SK-N-SH treated with all-trans-retinoic acid at 6 μM for 48 hours (cell line): ENCODE results near the gene UBASH3B.

ENCODE experiments used
- ATAC-seq: fragments of 200-7000 bp; cut with Tn5 transposase; 3 replicates; pipeline ENCODE4 v1.9.1; 2020; ENCODE audit warnings: mild to moderate bottlenecking, moderate library complexity
- ARNTL ChIP-seq: fragments of 450-650 bp; formaldehyde crosslinking; IDR thresholded peaks from 2 replicates; pipeline ENCODE4 v1.5.0; 2020; ENCODE audit warnings: low read depth, mild to moderate bottlenecking, moderate library complexity, borderline replicate concordance
- BACH2 ChIP-seq: fragments of 250-450 bp; sonication (Bioruptor Pico); IDR thresholded peaks from 2 replicates; pipeline ENCODE4 v1.9.0; 2021; ENCODE audit warnings: mild to moderate bottlenecking, borderline replicate concordance
- CSDC2 ChIP-seq: fragments of 250-450 bp; sonication (Bioruptor Pico); IDR thresholded peaks from 2 replicates; pipeline ENCODE4 v1.5.0; 2020; ENCODE audit warnings: mild to moderate bottlenecking, moderate library complexity
- ESRRG ChIP-seq: fragments of 250-450 bp; sonication (Bioruptor Pico); IDR thresholded peaks from 2 replicates; pipeline ENCODE4 v1.6.1; 2021; ENCODE audit warnings: mild to moderate bottlenecking
- GLIS3 ChIP-seq: fragments of 250-450 bp; sonication (Bioruptor Pico); IDR thresholded peaks from 2 replicates; pipeline ENCODE4 v1.5.0; 2020; ENCODE audit warnings: mild to moderate bottlenecking, moderate library complexity
- ISL1 ChIP-seq: fragments of 250-450 bp; sonication (Bioruptor Pico); IDR thresholded peaks from 2 replicates; pipeline ENCODE4 v2.1.2; 2022; ENCODE audit warnings: mild to moderate bottlenecking, moderate library complexity
- OSR1 ChIP-seq: fragments of 250-450 bp; sonication (Bioruptor Pico); IDR thresholded peaks from 2 replicates; pipeline ENCODE4 v1.8.0; 2022; ENCODE audit warnings: moderate library complexity, mild to moderate bottlenecking, inconsistent platforms
- PPARA ChIP-seq: fragments of 250-450 bp; sonication (Bioruptor Pico); IDR thresholded peaks from 2 replicates; pipeline ENCODE4 v1.5.0; 2020; ENCODE audit warnings: mild to moderate bottlenecking, borderline replicate concordance
- RARB ChIP-seq: fragments of 250-450 bp; sonication (Bioruptor Pico); IDR thresholded peaks from 2 replicates; pipeline ENCODE4 v1.8.0; 2021; ENCODE audit warnings: mild to moderate bottlenecking, moderate library complexity
- TCF4 ChIP-seq: fragments of 250-450 bp; sonication (Bioruptor Pico); IDR thresholded peaks from 2 replicates; pipeline ENCODE4 v1.8.0; 2021; ENCODE audit warnings: mild to moderate bottlenecking, moderate library complexity, borderline replicate concordance
- ZC3H10 ChIP-seq: fragments of 250-450 bp; sonication (Bioruptor Pico); IDR thresholded peaks from 2 replicates; pipeline ENCODE4 v1.5.1; 2021; ENCODE audit warnings: mild to moderate bottlenecking, moderate library complexity
- ZFP3 ChIP-seq: fragments of 250-450 bp; sonication (Bioruptor Pico); IDR thresholded peaks from 2 replicates; pipeline ENCODE4 v1.5.0; 2020; ENCODE audit warnings: mild to moderate bottlenecking, moderate library complexity
- ZFP30 ChIP-seq: fragments of 450-650 bp; formaldehyde crosslinking; IDR thresholded peaks from 2 replicates; pipeline ENCODE4 v1.5.0; 2022; ENCODE audit warnings: mild to moderate bottlenecking, moderate library complexity
- ZNF565 ChIP-seq: fragments of 450-650 bp; formaldehyde crosslinking; conservative IDR thresholded peaks from 2 replicates; pipeline ENCODE4 v1.5.0; 2020; ENCODE audit warnings: low read depth, mild to moderate bottlenecking, moderate library complexity
- ZNF70 ChIP-seq: fragments of 450-650 bp; formaldehyde crosslinking; IDR thresholded peaks from 2 replicates; pipeline ENCODE4 v1.5.0; 2020; ENCODE audit warnings: mild to moderate bottlenecking, moderate library complexity
- ZNF8 ChIP-seq: fragments of 450-650 bp; formaldehyde crosslinking; IDR thresholded peaks from 2 replicates; pipeline ENCODE4 v1.5.0; 2020; ENCODE audit warnings: mild to moderate bottlenecking, moderate library complexity
- TF ChIP-seq, protein P1 (sequence below): fragments of 250-450 bp; sonication (Bioruptor Pico); IDR thresholded peaks from 2 replicates; pipeline ENCODE4 v1.5.1; 2021; ENCODE audit warnings: mild to moderate bottlenecking, moderate library complexity
- TF ChIP-seq, protein P2 (sequence below): fragments of 250-450 bp; sonication (Bioruptor Pico); IDR thresholded peaks from 2 replicates; pipeline ENCODE4 v1.5.0; 2020; ENCODE audit warnings: mild to moderate bottlenecking, moderate library complexity
- TF ChIP-seq, protein P3 (sequence below): fragments of 250-450 bp; sonication (Bioruptor Pico); IDR thresholded peaks from 2 replicates; pipeline ENCODE4 v1.8.0; 2020; ENCODE audit warnings: mild to moderate bottlenecking, moderate library complexity, borderline replicate concordance
- TF ChIP-seq, protein P4 (sequence below): fragments of 250-450 bp; sonication (Bioruptor Pico); IDR thresholded peaks from 2 replicates; pipeline ENCODE4 v1.8.0; 2021; ENCODE audit warnings: low read depth, mild to moderate bottlenecking, moderate library complexity, borderline replicate concordance
- TF ChIP-seq, protein P5 (sequence below): fragments of 250-450 bp; sonication (Bioruptor Pico); IDR thresholded peaks from 2 replicates; pipeline ENCODE4 v1.5.1; 2020; ENCODE audit warnings: low read depth, mild to moderate bottlenecking, moderate library complexity

The UBASH3B gene

DNA sequence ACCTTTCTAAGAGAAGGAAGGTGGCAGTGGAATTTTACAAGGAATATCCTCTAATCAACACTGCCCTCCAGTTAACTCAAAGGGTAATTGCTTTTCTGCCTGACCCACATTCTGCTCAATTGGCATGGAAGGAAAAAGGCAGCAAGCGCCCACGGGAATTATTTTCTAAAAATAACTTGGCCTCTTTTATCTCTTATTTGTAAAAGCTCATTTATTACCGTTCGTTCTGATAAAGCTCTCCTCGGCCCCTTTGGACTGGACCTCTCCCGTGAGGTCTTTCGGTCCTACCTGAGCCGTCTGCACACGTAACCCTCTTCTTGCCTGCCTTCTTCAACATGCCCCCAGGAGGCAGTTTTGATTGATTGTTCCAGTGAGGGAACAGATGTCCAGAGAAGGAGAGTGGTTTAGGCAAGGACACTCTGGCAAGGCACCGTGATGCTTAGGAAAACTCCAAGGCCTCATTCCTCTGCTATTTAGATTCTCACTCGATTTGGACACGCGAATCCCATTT lies 129.6 kb downstream of the UBASH3B start:
- no peak; the same call in 2 of the 3 replicates for ATAC-seq
- TF ChIP-seq ZC3H10 (CRISPR knock-in tag) = no peak
- TF ChIP-seq GLIS3 (CRISPR knock-in tag) = no peak
- no peak for TF ChIP-seq ZNF565
- TF ChIP-seq, protein P1, sequence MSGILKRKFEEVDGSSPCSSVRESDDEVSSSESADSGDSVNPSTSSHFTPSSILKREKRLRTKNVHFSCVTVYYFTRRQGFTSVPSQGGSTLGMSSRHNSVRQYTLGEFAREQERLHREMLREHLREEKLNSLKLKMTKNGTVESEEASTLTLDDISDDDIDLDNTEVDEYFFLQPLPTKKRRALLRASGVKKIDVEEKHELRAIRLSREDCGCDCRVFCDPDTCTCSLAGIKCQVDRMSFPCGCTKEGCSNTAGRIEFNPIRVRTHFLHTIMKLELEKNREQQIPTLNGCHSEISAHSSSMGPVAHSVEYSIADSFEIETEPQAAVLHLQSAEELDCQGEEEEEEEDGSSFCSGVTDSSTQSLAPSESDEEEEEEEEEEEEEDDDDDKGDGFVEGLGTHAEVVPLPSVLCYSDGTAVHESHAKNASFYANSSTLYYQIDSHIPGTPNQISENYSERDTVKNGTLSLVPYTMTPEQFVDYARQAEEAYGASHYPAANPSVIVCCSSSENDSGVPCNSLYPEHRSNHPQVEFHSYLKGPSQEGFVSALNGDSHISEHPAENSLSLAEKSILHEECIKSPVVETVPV (CRISPR knock-in tag) = no peak
- TF ChIP-seq, protein P2, sequence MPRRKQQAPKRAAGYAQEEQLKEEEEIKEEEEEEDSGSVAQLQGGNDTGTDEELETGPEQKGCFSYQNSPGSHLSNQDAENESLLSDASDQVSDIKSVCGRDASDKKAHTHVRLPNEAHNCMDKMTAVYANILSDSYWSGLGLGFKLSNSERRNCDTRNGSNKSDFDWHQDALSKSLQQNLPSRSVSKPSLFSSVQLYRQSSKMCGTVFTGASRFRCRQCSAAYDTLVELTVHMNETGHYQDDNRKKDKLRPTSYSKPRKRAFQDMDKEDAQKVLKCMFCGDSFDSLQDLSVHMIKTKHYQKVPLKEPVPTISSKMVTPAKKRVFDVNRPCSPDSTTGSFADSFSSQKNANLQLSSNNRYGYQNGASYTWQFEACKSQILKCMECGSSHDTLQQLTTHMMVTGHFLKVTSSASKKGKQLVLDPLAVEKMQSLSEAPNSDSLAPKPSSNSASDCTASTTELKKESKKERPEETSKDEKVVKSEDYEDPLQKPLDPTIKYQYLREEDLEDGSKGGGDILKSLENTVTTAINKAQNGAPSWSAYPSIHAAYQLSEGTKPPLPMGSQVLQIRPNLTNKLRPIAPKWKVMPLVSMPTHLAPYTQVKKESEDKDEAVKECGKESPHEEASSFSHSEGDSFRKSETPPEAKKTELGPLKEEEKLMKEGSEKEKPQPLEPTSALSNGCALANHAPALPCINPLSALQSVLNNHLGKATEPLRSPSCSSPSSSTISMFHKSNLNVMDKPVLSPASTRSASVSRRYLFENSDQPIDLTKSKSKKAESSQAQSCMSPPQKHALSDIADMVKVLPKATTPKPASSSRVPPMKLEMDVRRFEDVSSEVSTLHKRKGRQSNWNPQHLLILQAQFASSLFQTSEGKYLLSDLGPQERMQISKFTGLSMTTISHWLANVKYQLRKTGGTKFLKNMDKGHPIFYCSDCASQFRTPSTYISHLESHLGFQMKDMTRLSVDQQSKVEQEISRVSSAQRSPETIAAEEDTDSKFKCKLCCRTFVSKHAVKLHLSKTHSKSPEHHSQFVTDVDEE = no peak
- no peak for TF ChIP-seq ZNF70 (CRISPR knock-in tag)
- TF ChIP-seq ESRRG (CRISPR knock-in tag) = no peak
- TF ChIP-seq, protein P3, sequence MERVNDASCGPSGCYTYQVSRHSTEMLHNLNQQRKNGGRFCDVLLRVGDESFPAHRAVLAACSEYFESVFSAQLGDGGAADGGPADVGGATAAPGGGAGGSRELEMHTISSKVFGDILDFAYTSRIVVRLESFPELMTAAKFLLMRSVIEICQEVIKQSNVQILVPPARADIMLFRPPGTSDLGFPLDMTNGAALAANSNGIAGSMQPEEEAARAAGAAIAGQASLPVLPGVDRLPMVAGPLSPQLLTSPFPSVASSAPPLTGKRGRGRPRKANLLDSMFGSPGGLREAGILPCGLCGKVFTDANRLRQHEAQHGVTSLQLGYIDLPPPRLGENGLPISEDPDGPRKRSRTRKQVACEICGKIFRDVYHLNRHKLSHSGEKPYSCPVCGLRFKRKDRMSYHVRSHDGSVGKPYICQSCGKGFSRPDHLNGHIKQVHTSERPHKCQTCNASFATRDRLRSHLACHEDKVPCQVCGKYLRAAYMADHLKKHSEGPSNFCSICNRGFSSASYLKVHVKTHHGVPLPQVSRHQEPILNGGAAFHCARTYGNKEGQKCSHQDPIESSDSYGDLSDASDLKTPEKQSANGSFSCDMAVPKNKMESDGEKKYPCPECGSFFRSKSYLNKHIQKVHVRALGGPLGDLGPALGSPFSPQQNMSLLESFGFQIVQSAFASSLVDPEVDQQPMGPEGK (CRISPR knock-in tag) = no peak
- no peak for TF ChIP-seq RARB (CRISPR knock-in tag)
- no peak for TF ChIP-seq BACH2 (CRISPR knock-in tag)
- TF ChIP-seq, protein P4, sequence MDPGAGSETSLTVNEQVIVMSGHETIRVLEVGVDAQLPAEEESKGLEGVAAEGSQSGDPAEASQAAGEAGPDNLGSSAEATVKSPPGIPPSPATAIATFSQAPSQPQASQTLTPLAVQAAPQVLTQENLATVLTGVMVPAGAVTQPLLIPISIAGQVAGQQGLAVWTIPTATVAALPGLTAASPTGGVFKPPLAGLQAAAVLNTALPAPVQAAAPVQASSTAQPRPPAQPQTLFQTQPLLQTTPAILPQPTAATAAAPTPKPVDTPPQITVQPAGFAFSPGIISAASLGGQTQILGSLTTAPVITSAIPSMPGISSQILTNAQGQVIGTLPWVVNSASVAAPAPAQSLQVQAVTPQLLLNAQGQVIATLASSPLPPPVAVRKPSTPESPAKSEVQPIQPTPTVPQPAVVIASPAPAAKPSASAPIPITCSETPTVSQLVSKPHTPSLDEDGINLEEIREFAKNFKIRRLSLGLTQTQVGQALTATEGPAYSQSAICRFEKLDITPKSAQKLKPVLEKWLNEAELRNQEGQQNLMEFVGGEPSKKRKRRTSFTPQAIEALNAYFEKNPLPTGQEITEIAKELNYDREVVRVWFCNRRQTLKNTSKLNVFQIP (CRISPR knock-in tag) = no peak
- TF ChIP-seq ARNTL (CRISPR knock-in tag) = no peak
- no peak for TF ChIP-seq ZFP3 (CRISPR knock-in tag)
- TF ChIP-seq CSDC2 (CRISPR knock-in tag) = no peak
- TF ChIP-seq OSR1 = no peak
- TF ChIP-seq TCF4 (CRISPR knock-in tag) = no peak
- TF ChIP-seq ZNF8 = no peak
- TF ChIP-seq, all 23 proteins: peak for 0

DNA sequence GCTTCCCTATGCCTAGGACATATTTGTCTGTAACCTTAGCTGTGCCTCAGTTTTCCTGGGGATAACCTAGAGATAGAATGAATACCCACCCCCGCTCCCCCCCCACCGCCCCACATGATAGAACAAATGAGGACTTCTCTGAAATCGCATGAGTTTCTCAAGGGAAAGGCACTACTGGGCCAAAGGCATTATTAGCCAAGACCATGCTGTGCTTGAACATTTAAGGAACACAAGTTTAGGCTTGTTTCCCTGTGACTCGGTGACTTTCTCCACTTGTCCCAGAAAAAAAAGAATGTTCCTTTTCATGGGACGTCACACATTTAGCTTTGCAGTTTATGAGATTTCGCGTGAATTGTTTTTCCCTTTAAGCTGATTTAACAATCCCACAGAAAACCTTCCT lies 131.4 kb downstream of the UBASH3B start:
- TF ChIP-seq ARNTL (CRISPR knock-in tag) = no peak
- no peak for TF ChIP-seq ZFP30 (CRISPR knock-in tag)
- TF ChIP-seq ZC3H10 (CRISPR knock-in tag) = no peak
- TF ChIP-seq, protein P5, sequence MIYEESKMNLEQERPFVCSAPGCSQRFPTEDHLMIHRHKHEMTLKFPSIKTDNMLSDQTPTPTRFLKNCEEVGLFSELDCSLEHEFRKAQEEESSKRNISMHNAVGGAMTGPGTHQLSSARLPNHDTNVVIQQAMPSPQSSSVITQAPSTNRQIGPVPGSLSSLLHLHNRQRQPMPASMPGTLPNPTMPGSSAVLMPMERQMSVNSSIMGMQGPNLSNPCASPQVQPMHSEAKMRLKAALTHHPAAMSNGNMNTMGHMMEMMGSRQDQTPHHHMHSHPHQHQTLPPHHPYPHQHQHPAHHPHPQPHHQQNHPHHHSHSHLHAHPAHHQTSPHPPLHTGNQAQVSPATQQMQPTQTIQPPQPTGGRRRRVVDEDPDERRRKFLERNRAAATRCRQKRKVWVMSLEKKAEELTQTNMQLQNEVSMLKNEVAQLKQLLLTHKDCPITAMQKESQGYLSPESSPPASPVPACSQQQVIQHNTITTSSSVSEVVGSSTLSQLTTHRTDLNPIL (CRISPR knock-in tag) = no peak
- no peak for TF ChIP-seq TCF4 (CRISPR knock-in tag)
- TF ChIP-seq, protein P4 (CRISPR knock-in tag) = no peak
- TF ChIP-seq PPARA (CRISPR knock-in tag) = no peak
- no peak for TF ChIP-seq RARB (CRISPR knock-in tag)
- no peak for TF ChIP-seq ISL1
- TF ChIP-seq CSDC2 (CRISPR knock-in tag) = no peak
- TF ChIP-seq, all 23 proteins: peak for 0

More for the DNA sequence above, 131.4 kb downstream of the UBASH3B start:
- no peak for ATAC-seq
